ENCODE results near the gene PPP4R3C.
"Not testable (repeated sequence)": the region's sequence is repeated elsewhere in the genome, so short reads cannot be mapped to it uniquely, and the experiment has no call there.

The PPP4R3C gene

GRCh38 chrX:27463187-27463586, at the start of gene PPP4R3C:
PPP4R3C (minus strand) TSS chrX:27463341; CDS start chrX:27463296, 45 bp downstream.
- no peak for DNase-seq

GRCh38 chrX:27491397-27491796, 28.3 kb upstream of the PPP4R3C start:
- no peak for DNase-seq

- DNase-seq: no peak
Observed at GRCh38 chrX:27466051-27466450, 2.9 kb upstream of the PPP4R3C start.

DNA sequence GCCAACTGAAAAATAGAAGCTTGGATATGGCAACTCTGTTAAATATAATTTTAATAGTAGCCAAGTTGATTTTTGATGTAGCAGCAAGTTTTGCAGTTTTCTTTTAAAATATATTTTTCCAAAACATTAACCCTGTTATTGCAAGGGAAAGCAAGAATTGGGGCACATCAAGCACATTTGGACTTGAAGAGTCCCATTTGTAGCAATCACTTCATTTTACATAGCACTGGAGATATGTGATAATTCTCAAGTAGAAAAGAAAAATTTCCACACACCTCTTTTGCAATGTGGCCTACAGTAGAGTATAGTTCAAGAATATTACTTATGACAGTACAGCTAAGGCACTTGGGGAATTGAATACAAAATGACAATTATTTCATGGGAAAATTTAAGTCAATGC, 1.9 kb upstream of the PPP4R3C start:
- DNase-seq: no peak

DNA sequence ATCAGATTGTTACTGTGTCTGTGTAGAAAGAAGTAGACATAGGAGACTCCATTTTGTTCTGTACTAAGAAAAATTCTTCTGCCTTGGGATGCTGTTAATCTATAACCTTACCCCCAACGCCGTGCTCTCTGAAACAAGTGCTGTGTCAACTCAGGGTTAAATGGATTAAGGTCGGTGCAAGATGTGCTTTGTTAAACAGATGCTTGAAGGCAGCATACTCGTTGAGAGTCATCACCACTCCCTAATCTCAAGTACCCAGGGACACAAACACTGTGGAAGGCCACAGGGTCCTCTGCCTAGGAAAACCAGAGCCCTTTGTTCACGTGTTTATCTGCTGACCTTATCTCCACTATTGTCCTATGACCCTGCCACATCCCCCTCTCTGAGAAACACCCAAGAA, 4.0 kb downstream of the PPP4R3C start:
- not testable (repeated sequence) for DNase-seq

DNA sequence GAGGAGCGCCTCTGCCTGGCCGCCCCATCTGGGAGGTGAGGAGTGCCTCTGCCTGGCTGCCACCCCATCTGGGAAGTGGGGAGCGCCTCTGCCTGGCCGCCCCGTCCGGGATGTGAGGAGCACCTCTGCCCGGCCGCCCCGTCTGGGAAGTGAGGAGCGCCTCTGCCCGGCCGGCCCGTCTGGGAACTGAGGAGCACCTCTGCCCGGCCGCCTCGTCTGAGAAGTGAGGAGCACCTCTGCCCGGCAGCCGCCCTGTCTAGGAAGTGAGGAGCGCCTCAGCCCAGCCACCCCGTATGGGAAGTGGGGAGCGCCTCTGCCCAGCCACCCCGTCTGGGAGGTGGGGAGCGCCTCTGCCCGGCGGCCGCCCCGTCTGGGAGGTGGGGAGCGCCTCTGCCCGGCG, 4.6 kb downstream of the PPP4R3C start:
- DNase-seq: not testable (repeated sequence)

GRCh38 chrX:27451324-27451723, 11.8 kb downstream of the PPP4R3C start:
- no peak for DNase-seq

DNA sequence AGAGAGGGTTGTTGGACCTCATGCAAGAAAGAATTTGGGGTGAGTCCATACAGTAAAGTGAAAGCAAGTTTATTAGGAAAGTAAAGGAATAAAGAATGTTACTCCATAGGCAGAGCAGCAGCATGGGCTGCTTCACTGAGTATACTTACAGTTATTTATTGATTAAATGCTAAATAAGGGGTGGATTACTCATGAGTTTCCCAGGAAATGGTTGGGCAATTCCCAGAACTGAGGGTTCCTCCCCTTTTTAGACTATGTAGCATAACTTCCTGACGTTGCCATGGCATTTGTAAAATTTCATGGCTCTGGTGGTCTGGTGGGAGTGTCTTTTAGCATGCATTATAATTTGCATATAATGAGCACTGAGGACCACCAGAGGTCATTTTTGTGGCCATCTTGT, 16.7 kb downstream of the PPP4R3C start:
- no peak for DNase-seq

DNA sequence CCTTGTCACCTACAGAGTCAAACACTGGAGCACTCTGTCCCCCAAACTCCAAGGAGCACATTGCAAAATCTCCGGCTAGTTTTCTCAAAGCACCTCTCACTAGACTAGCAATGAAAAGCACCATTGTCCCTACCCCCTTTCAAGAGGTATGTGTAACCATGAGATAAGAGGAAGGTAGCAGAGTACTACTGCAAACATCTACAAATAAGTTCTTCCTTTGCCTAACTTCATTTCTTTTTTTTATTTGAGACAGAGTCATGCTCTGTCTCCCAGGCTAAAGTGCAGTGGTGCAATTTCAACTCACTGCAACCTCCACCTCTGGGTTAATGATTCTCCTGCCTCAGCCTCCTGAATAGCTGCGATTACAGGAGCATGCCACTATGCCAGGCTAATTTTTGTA, 17.7 kb downstream of the PPP4R3C start:
- no peak for DNase-seq

DNA sequence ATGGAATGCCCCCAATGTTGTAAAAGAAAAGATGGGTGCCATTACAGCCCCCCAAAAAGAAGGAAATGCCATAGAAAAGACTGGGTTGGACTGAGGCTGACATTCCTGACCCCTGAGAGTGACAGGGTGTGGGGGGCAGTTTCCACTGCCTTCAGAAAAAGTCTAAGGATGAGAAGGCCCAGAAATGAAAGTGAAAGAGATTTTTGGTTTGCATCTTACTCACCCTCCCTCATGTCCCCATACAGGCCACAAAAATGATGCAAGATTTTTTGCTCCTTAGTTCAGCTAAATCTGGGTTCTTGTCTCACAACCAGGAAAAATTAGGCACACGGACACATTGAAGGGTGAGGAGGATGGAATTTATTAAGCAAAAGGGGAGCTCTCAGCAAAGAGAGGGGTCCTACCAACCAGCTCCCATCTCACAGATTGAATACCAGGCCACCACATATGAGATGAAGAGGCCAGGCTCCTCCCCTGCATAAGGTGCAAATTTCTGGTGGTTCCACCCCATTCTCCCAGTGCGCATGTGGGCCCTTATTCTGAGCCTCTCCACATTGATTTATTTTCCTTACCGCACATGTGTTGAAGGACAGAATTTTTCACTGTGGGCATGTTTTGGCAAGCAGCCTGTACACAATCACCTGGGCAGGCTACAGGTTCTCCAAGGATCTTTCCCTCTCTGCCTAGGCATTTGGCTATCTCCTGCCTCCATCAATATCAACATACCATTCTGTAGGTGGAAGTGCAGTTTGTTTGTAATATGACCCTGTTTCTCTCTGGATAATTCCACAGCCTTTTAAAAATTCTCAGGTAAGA, 18.8 kb downstream of the PPP4R3C start:
- DNase-seq: no peak

GRCh38 chrX:27442392-27442791, 20.7 kb downstream of the PPP4R3C start:
- not testable (repeated sequence) for DNase-seq

DNA sequence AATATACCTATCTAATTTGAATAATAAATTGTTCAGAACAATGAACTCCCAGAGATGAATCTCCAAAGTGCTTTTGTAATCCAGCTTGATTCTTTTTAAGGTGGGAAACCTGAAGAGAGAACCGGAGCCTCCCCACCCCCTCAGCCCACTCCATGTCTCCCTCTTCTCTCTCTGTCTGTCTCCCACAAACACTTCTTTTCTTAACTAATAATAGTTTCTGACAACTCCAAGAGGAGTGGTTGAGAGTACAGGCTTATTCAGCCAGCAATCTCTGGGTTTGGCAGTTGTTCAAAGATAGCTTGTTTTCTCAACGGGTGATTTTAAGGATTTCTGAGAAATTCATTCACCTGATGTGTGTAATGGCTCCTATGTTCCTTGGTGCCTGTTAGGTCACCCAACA, 23.4 kb downstream of the PPP4R3C start:
- DNase-seq: no peak

GRCh38 chrX:27438937-27439336, 24.2 kb downstream of the PPP4R3C start:
- DNase-seq: no peak

GRCh38 chrX:27435031-27435430, 28.1 kb downstream of the PPP4R3C start:
- no peak for DNase-seq
